Natural killer cell (primary cell): ENCODE data around the gene TMEM273. TPM values are rescaled to one million over a fixed set of nuclear protein-coding genes. Genes with fewer than 3 reads are reported as not detected.

ENCODE experiments used
- ATAC-seq, 3 donors: fragments of 150-1000 bp in 2 of 3; fragments of 200-7000 bp in 1 of 3; cut with Tn5 transposase; 1 replicate in 1 of 3; 2 replicates in 2 of 3; pipeline ENCODE4 v1.10.0; 2021; ENCODE audit warnings: mild to moderate bottlenecking in 2 of 3, moderate library complexity in 2 of 3
- DNase-seq, 2 donors: peaks; one replicate each; pipeline versions ENCODE4 v3.0.0 to v3.0.0-alpha.2; 2013 to 2021; ENCODE audit warnings: mixed read lengths in 1 of 2
- H3K27ac ChIP-seq: one replicate; pipeline ENCODE4 v1.5.1; 2013; ENCODE audit warnings: mild to moderate bottlenecking, low read length
- H3K27me3 ChIP-seq: one replicate; pipeline ENCODE4 v1.6.1; 2013; ENCODE audit warnings: low read length; ENCODE audit not compliant: control insufficient read depth, insufficient read depth
- H3K36me3 ChIP-seq: one replicate; pipeline ENCODE4 v1.6.1; 2013; ENCODE audit warnings: low read length; ENCODE audit not compliant: control insufficient read depth, insufficient read depth
- H3K4me1 ChIP-seq: one replicate; pipeline ENCODE4 v1.6.1; 2013; ENCODE audit warnings: low read length; ENCODE audit not compliant: control insufficient read depth, insufficient read depth
- H3K4me3 ChIP-seq: one replicate; pipeline ENCODE4 v1.5.1; 2013; ENCODE audit warnings: low read length
- H3K9me3 ChIP-seq: one replicate; pipeline ENCODE4 v1.6.1; 2013; ENCODE audit warnings: low read length; ENCODE audit not compliant: control insufficient read depth, insufficient read depth
- H3K27ac Mint-ChIP-seq, 2 donors: one replicate each; pipeline ENCODE4 v1.8.0; 2022; ENCODE audit warnings: mild to moderate bottlenecking in 2 of 2, mixed read lengths in 2 of 2, moderate library complexity in 1 of 2
- H3K27me3 Mint-ChIP-seq, 2 donors: one replicate each; pipeline ENCODE4 v1.8.0; 2022; ENCODE audit warnings: low read depth in 2 of 2, mixed read lengths in 2 of 2
- H3K36me3 Mint-ChIP-seq: one replicate; pipeline ENCODE4 v1.8.0; 2022; ENCODE audit warnings: mixed read lengths
- H3K4me1 Mint-ChIP-seq, 2 donors: one replicate each; pipeline ENCODE4 v1.8.0; 2022; ENCODE audit warnings: mixed read lengths in 2 of 2
- H3K4me3 Mint-ChIP-seq: one replicate; pipeline ENCODE4 v1.8.0; 2022; ENCODE audit warnings: mild to moderate bottlenecking, moderate library complexity, mixed read lengths
- H3K9me3 Mint-ChIP-seq, 2 donors: one replicate each; pipeline ENCODE4 v1.8.0; 2022; ENCODE audit warnings: mixed read lengths in 2 of 2
- WGBS: methylation state at CpG from one replicate; pipeline ENCODE4 v1.1.7; 2013; ENCODE audit warnings: missing lambda C conversion rate; ENCODE audit not compliant: insufficient coverage; 5-methylcytosine and 5-hydroxymethylcytosine counted together
- intact Hi-C: fragments of 100-400 bp; cut with micrococcal nuclease; formaldehyde crosslinking; loops from one replicate; pipeline ENCODE4 v1.14.2; 2022
- total RNA-seq, 4 donors: library from RNA; stranded (reverse); fragments of 120-200 nt in 1 of 4; gene quantifications; one replicate each; pipeline versions ENCODE4 v1.2.3 to v1.2.4, GENCODE V29; 2013 to 2022
- TF ChIP-seq, protein P1 (sequence below): fragments of 200-600 bp; IDR thresholded peaks from one replicate; pipeline ENCODE4 v1.8.0; 2022; ENCODE audit warnings: antibody characterized with exemption

TMEM273 gene
- total RNA-seq, 3 donors from 2014 or later (not counting 1 experiment from before 2014, with no cell fraction given): 11.6 to 46.3 (median 29.4) TPM

DNA sequence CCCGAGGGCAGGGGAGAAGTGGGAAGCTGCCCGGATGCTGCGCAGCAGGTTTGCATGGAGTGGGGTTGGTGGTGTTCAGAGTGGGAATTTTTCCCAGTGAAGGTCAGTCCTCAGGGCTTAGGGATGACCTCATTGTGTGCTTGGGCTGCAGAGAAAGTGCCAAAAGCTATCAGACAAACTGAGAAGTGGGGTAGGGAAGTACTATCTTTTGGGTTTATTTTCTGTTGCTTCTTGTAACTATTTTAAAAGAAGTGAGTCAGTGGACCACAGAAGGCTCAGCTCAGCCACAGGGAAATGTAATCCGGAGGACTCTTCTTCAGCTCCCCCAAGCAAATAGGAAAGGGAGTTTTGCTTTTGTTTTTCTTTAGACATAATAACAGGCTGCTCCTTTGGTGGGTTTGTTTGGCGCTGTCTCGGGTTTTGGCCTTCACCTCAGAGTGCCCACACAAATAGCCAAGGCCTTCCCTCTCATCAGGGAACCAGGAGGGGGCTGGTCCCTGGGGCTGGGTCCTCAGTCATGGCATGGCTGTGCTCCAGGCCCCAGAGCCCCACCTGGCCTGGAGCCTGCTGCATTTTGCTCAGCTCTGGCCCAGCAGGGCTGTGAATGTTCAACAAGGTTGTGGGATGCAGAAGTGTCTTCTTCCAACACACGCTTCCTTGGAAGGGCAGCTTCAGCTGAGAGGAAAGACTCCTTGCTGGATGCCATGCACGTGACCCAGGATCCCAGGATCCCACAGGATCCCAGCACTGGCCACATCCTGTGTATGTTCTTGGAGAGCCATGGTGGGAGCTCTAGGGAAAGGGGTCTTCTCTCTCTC, 49.0 kb downstream of the TMEM273 start:
- Mint-ChIP-seq H3K4me3 (no peak overlapping the region), H3K27me3 (no peaks in the 10 kb centered on the region), H3K27ac (no peak overlapping the region), H3K4me1 (peaks cover 33 to 34% of the 10 kb centered on the region in 2 donors), H3K36me3 (no peaks in the 10 kb centered on the region), H3K9me3 (peaks cover 0 to 2% of the 10 kb centered on the region in 2 donors)
- H3K4me1 ChIP-seq: peaks cover 21% of the 10 kb centered on the region
- no peak for DNase-seq
- ATAC-seq: no peak
- no peak overlapping the region for H3K27ac ChIP-seq
- no peaks in the 10 kb centered on the region for H3K36me3 ChIP-seq
- TF ChIP-seq, protein P1, sequence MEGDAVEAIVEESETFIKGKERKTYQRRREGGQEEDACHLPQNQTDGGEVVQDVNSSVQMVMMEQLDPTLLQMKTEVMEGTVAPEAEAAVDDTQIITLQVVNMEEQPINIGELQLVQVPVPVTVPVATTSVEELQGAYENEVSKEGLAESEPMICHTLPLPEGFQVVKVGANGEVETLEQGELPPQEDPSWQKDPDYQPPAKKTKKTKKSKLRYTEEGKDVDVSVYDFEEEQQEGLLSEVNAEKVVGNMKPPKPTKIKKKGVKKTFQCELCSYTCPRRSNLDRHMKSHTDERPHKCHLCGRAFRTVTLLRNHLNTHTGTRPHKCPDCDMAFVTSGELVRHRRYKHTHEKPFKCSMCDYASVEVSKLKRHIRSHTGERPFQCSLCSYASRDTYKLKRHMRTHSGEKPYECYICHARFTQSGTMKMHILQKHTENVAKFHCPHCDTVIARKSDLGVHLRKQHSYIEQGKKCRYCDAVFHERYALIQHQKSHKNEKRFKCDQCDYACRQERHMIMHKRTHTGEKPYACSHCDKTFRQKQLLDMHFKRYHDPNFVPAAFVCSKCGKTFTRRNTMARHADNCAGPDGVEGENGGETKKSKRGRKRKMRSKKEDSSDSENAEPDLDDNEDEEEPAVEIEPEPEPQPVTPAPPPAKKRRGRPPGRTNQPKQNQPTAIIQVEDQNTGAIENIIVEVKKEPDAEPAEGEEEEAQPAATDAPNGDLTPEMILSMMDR: no peak
- intact Hi-C loops: no loop called here
- WGBS: 84% methylated on average over 7 of the region's 8 CpGs
- H3K4me3 ChIP-seq: no peak overlapping the region
- H3K27me3 ChIP-seq: no peaks in the 10 kb centered on the region
- no peaks in the 10 kb centered on the region for H3K9me3 ChIP-seq

DNA sequence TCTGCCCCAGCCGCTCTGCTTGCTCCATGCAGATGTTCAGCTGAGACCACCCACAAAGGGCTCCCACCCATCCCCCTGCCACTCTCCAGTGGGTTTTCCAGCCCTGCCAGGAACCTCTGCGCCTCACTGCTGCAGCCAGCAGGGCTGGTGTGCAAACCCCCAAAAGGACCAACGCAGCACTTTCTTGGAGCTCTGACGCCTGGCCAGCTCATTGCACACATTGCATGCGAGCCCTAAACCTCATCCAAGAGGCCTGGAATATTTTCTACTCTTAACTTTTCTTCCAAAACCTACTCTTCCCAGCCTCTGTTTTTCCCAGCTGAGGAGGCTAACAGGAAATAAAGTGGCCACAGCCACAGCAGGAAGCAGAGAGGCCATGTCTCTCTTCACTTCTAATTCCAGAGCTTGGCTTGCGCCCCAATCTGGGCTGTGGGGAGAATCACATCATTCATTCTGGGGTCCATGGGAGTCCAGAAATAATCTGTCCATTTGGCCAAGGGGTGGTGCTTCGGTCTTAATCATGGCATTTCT, 49.8 kb downstream of the TMEM273 start:
- H3K4me1 Mint-ChIP-seq: peaks cover 36 to 37% of the 10 kb centered on the region in 2 donors
- H3K4me1 ChIP-seq: peaks cover 22% of the 10 kb centered on the region
- no peak overlapping the region for H3K27ac ChIP-seq
- peaks cover 0 to 2% of the 10 kb centered on the region in 2 donors for H3K9me3 Mint-ChIP-seq
- H3K4me3 Mint-ChIP-seq: no peak overlapping the region
- no peak for DNase-seq
- H3K27me3 ChIP-seq: no peaks in the 10 kb centered on the region
- H3K27ac Mint-ChIP-seq: no peak overlapping the region
- intact Hi-C loops: no loop called here
- no peaks in the 10 kb centered on the region for H3K36me3 Mint-ChIP-seq
- ATAC-seq: no peak
- TF ChIP-seq, protein P1: no peak
- no peaks in the 10 kb centered on the region for H3K36me3 ChIP-seq
- H3K4me3 ChIP-seq: no peak overlapping the region
- no peaks in the 10 kb centered on the region for H3K9me3 ChIP-seq
- H3K27me3 Mint-ChIP-seq: no peaks in the 10 kb centered on the region
- 95% methylated on average over 7 of the region's 7 CpGs for WGBS

- no peak for ATAC-seq
- H3K27ac ChIP-seq: no peak overlapping the region
- no peaks in the 10 kb centered on the region for H3K9me3 ChIP-seq
- intact Hi-C loops: no loop called here
- Mint-ChIP-seq H3K4me3 (no peak overlapping the region), H3K36me3 (no peaks in the 10 kb centered on the region), H3K4me1 (peaks cover 36% of the 10 kb centered on the region in 2 donors), H3K9me3 (peaks cover 0 to 2% of the 10 kb centered on the region in 2 donors), H3K27ac (peak overlapping the region; percentile 66 to 74), H3K27me3 (no peaks in the 10 kb centered on the region)
- no peak for DNase-seq
- TF ChIP-seq, protein P1: no peak
- H3K36me3 ChIP-seq: no peaks in the 10 kb centered on the region
- peaks cover 22% of the 10 kb centered on the region for H3K4me1 ChIP-seq
- WGBS: 70% methylated on average over 1 of the region's 1 CpG
- H3K27me3 ChIP-seq: no peaks in the 10 kb centered on the region
- no peak overlapping the region for H3K4me3 ChIP-seq
Measured at GRCh38 chr10:49136525-49136924, 51.7 kb downstream of the TMEM273 start.
